A673 (cell line): ENCODE data around the gene RECK. TPM values are rescaled to one million over a fixed set of nuclear protein-coding genes. Genes with fewer than 3 reads are reported as not detected.

ENCODE experiments used
- BruUV-seq: library from RNA; stranded (reverse); fragments of 400-500 nt; replicated peaks from 2 replicates; lab custom pipeline; 2021; lab: Mats Ljungman, UMichigan
- CTCF ChIA-PET: fragments of 300-600 bp; sonication (Branson Sonifier 250); formaldehyde crosslinking; loops from one replicate; lab custom pipeline; 2022; ENCODE audit warnings: antibody characterized with exemption; lab: Charles Lee
- POLR2A ChIA-PET: fragments of 300-600 bp; sonication (Branson Sonifier 250); formaldehyde crosslinking; loops from one replicate; lab custom pipeline; 2022; ENCODE audit warnings: antibody characterized with exemption; ENCODE audit not compliant: low non-redundant PET; lab: Charles Lee
- DNase-seq: peaks from one replicate; pipeline ENCODE4 v3.0.0-alpha.2; 2015; ENCODE audit warnings: low spot score
- H3K27ac ChIP-seq: fragments of 200-600 bp; sonication (generic); 2 replicates; pipeline ENCODE4 v1.5.1; 2016; ENCODE audit warnings: mixed run types, low read depth, mild to moderate bottlenecking, mixed read lengths, antibody characterized with exemption, low read length; ENCODE audit not compliant: poor library complexity, severe bottlenecking
- H3K27me3 ChIP-seq: fragments of 200-600 bp; sonication (generic); replicated peaks from 2 replicates; pipeline ENCODE4 v1.6.1; 2017; ENCODE audit warnings: mixed run types, low read depth, mild to moderate bottlenecking, mixed read lengths, antibody characterized with exemption, low read length; ENCODE audit not compliant: insufficient read depth, poor library complexity
- H3K36me3 ChIP-seq: fragments of 200-600 bp; sonication (generic); 2 replicates; pipeline ENCODE4 v1.6.1; 2016; ENCODE audit warnings: mixed run types, mild to moderate bottlenecking, mixed read lengths, antibody characterized with exemption, low read length; ENCODE audit not compliant: insufficient read depth, poor library complexity, severe bottlenecking
- H3K4me1 ChIP-seq: fragments of 200-600 bp; sonication (generic); 2 replicates; pipeline ENCODE4 v1.6.1; 2017; ENCODE audit warnings: mixed run types, mild to moderate bottlenecking, mixed read lengths, antibody characterized with exemption, low read length; ENCODE audit not compliant: insufficient read depth, poor library complexity, severe bottlenecking
- H3K4me3 ChIP-seq: fragments of 200-600 bp; sonication (generic); 2 replicates; pipeline ENCODE4 v1.5.1; 2016; ENCODE audit warnings: low read depth, mixed run types, mild to moderate bottlenecking, mixed read lengths, low read length; ENCODE audit not compliant: poor library complexity, severe bottlenecking
- H3K9me3 ChIP-seq: fragments of 200-600 bp; sonication (generic); 2 replicates; pipeline ENCODE4 v1.6.1; 2016; ENCODE audit warnings: mixed run types, low read depth, mild to moderate bottlenecking, mixed read lengths, antibody characterized with exemption, low read length; ENCODE audit not compliant: poor library complexity, severe bottlenecking
- CTCF ChIP-seq: fragments of 300-800, 200-600 bp; sonication (generic); conservative IDR thresholded peaks from 2 replicates; pipeline ENCODE4 v1.5.1; 2017; ENCODE audit warnings: low read depth, mild to moderate bottlenecking, antibody characterized with exemption, low read length, moderate library complexity, mixed read lengths
- EZH2 ChIP-seq: fragments of 200-600 bp; sonication (generic); IDR thresholded peaks from 2 replicates; pipeline ENCODE4 v1.6.1; 2017; ENCODE audit warnings: borderline replicate concordance, low read depth, mild to moderate bottlenecking, mixed read lengths, antibody characterized with exemption, low read length; ENCODE audit not compliant: poor library complexity, severe bottlenecking
- intact Hi-C: fragments of 100-400 bp; cut with micrococcal nuclease; formaldehyde crosslinking; loops from one replicate; pipeline ENCODE4 v1.10.0; 2022; ENCODE audit not compliant: unreplicated experiment
- total RNA-seq: library from RNA; stranded (reverse); gene quantifications from 2 replicates; pipeline ENCODE4 v1.2.3, GENCODE V29; 2021

Gene RECK
- total RNA-seq, 1 experiment from 2014 or later = 9.1 TPM

GRCh38 chr9:36132086-36132485 is 95.4 kb downstream of the RECK start:
- ChIA-PET POLR2A (no interaction called here), CTCF (no interaction called here)
- H3K4me3 ChIP-seq = no peak overlapping the region
- no peaks in the 10 kb centered on the region for H3K9me3 ChIP-seq
- intact Hi-C loops = no loop called here
- no peak for DNase-seq
- TF ChIP-seq EZH2 (no peak), CTCF (no peak)
- H3K36me3 ChIP-seq = no peaks in the 10 kb centered on the region
- BruUV-seq = no TSS peak
- H3K27me3 ChIP-seq = no peaks in the 10 kb centered on the region
- no peaks in the 10 kb centered on the region for H3K4me1 ChIP-seq
- H3K27ac ChIP-seq = no peak overlapping the region

- no peaks in the 10 kb centered on the region for H3K4me1 ChIP-seq
- BruUV-seq = no TSS peak
- H3K4me3 ChIP-seq = no peak overlapping the region
- DNase-seq = no peak
- intact Hi-C loops = no loop called here
- H3K27me3 ChIP-seq = no peaks in the 10 kb centered on the region
- TF ChIP-seq EZH2 (no peak), CTCF (no peak)
- ChIA-PET CTCF (no interaction called here), POLR2A (no interaction called here)
- no peak overlapping the region for H3K27ac ChIP-seq
- no peaks in the 10 kb centered on the region for H3K36me3 ChIP-seq
- H3K9me3 ChIP-seq = no peaks in the 10 kb centered on the region
These were observed 98.2 kb downstream of the RECK start for GRCh38 chr9:36134761-36135505.

- Histone ChIP-seq H3K27ac (no peak overlapping the region), H3K36me3 (no peaks in the 10 kb centered on the region), H3K9me3 (no peaks in the 10 kb centered on the region), H3K4me3 (peak overlapping the region; percentile 70), H3K27me3 (no peaks in the 10 kb centered on the region), H3K4me1 (no peaks in the 10 kb centered on the region)
- BruUV-seq = no TSS peak
- ChIA-PET POLR2A (interaction anchor here (0.8 kb wide), 1 partner anchor 61 kb away, joined by 3 read pairs; no protein-coding TSS in a partner anchor), CTCF (no interaction called here)
- intact Hi-C loops = no loop called here
- no peak for DNase-seq
- TF ChIP-seq CTCF (no peak), EZH2 (no peak)
These were observed 99.1 kb downstream of the RECK start for GRCh38 chr9:36135741-36136271.
